Neural progenitor cell (in vitro differentiated cells): Measurements from ENCODE around the gene SFMBT2. TPM values are rescaled to one million over a fixed set of nuclear protein-coding genes. Genes with fewer than 3 reads are reported as not detected.
"Not testable (repeated sequence)": the region's sequence is repeated elsewhere in the genome, so short reads cannot be mapped to it uniquely, and the experiment has no call there.

ENCODE experiments used
- DNase-seq: peaks from one replicate; pipeline ENCODE4 v3.0.0-alpha.2; 2016; ENCODE audit warnings: low spot score
- H2AFZ ChIP-seq: fragments of 200-600 bp; sonication (generic); replicated peaks from 2 replicates; pipeline ENCODE4 v1.6.1; 2016; ENCODE audit warnings: antibody characterized with exemption
- H3F3A ChIP-seq: fragments of 200-600 bp; sonication (generic); 2 replicates; pipeline ENCODE4 v1.6.1; 2016; ENCODE audit warnings: antibody characterized with exemption, low read depth
- H3K27ac ChIP-seq: fragments of 200-600 bp; sonication (generic); 2 replicates; pipeline ENCODE4 v1.5.1; 2016; ENCODE audit warnings: mild to moderate bottlenecking
- H3K27me3 ChIP-seq: fragments of 200-600 bp; sonication (generic); 2 replicates; pipeline ENCODE4 v1.6.1; 2016; ENCODE audit warnings: mild to moderate bottlenecking, moderate library complexity
- H3K36me3 ChIP-seq: fragments of 200-600 bp; sonication (generic); 2 replicates; pipeline ENCODE4 v1.5.1; 2016
- H3K4me1 ChIP-seq: fragments of 200-600 bp; sonication (generic); 2 replicates; pipeline ENCODE4 v1.6.1; 2016; ENCODE audit warnings: mixed run types
- H3K4me2 ChIP-seq: fragments of 200-600 bp; sonication (generic); 2 replicates; pipeline ENCODE4 v1.6.1; 2016
- H3K4me3 ChIP-seq: fragments of 200-600 bp; sonication (generic); 2 replicates; pipeline ENCODE4 v1.5.1; 2016
- H3K79me2 ChIP-seq: fragments of 200-600 bp; sonication (generic); 2 replicates; pipeline ENCODE4 v1.6.1; 2016; ENCODE audit warnings: low read depth
- H3K9ac ChIP-seq: fragments of 200-600 bp; sonication (generic); 2 replicates; pipeline ENCODE4 v1.6.1; 2016
- H3K9me3 ChIP-seq: fragments of 200-600 bp; sonication (generic); 2 replicates; pipeline ENCODE4 v1.5.1; 2016; ENCODE audit warnings: low read depth
- H4K20me1 ChIP-seq: fragments of 200-600 bp; sonication (generic); 2 replicates; pipeline ENCODE4 v1.6.1; 2016; ENCODE audit warnings: low read depth
- H3K27ac Mint-ChIP-seq: 3 replicates; pipeline ENCODE4 v1.8.0; 2021; ENCODE audit warnings: mixed read lengths
- H3K27me3 Mint-ChIP-seq: 2 replicates; pipeline ENCODE4 v1.8.0; 2022; ENCODE audit warnings: low read depth, mild to moderate bottlenecking, inconsistent platforms, moderate library complexity, mixed read lengths; ENCODE audit not compliant: insufficient read depth
- H3K36me3 Mint-ChIP-seq: 3 replicates; pipeline ENCODE4 v1.8.0; 2021; ENCODE audit warnings: mixed read lengths
- H3K4me1 Mint-ChIP-seq: 3 replicates; pipeline ENCODE4 v1.8.0; 2021; ENCODE audit warnings: mixed read lengths
- H3K4me3 Mint-ChIP-seq: 3 replicates; pipeline ENCODE4 v1.8.0; 2021; ENCODE audit warnings: mild to moderate bottlenecking, moderate library complexity, mixed read lengths
- H3K9me3 Mint-ChIP-seq: 3 replicates; pipeline ENCODE4 v1.8.0; 2020; ENCODE audit warnings: mixed read lengths
- EZH2 ChIP-seq: fragments of 200-600 bp; sonication (generic); IDR thresholded peaks from 2 replicates; pipeline ENCODE4 v1.6.1; 2017; ENCODE audit warnings: antibody characterized with exemption, mild to moderate bottlenecking, moderate library complexity
- EZH2phosphoT487 ChIP-seq: fragments of 200-600 bp; sonication (generic); IDR thresholded peaks from 2 replicates; pipeline ENCODE4 v1.6.1; 2017; ENCODE audit warnings: antibody characterized with exemption
- total RNA-seq: library from RNA; depleted of rRNA; stranded (reverse); fragments of >200 nt; gene quantifications from 2 replicates; pipeline ENCODE4 v1.2.3, GENCODE V29; 2015; ENCODE audit warnings: low replicate concordance
- TF ChIP-seq, protein P1 (sequence below): fragments of 200-600 bp; sonication (generic); IDR thresholded peaks from 2 replicates; pipeline ENCODE4 v1.5.1; 2017; ENCODE audit warnings: antibody characterized with exemption, mild to moderate bottlenecking

Gene SFMBT2
- total RNA-seq, 1 donor from 2014 or later, result 1.8 TPM

- TF ChIP-seq, protein P1, sequence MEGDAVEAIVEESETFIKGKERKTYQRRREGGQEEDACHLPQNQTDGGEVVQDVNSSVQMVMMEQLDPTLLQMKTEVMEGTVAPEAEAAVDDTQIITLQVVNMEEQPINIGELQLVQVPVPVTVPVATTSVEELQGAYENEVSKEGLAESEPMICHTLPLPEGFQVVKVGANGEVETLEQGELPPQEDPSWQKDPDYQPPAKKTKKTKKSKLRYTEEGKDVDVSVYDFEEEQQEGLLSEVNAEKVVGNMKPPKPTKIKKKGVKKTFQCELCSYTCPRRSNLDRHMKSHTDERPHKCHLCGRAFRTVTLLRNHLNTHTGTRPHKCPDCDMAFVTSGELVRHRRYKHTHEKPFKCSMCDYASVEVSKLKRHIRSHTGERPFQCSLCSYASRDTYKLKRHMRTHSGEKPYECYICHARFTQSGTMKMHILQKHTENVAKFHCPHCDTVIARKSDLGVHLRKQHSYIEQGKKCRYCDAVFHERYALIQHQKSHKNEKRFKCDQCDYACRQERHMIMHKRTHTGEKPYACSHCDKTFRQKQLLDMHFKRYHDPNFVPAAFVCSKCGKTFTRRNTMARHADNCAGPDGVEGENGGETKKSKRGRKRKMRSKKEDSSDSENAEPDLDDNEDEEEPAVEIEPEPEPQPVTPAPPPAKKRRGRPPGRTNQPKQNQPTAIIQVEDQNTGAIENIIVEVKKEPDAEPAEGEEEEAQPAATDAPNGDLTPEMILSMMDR, result no peak
- TF ChIP-seq EZH2phosphoT487, result no peak
- TF ChIP-seq EZH2, result no peak
- no peaks in the 10 kb centered on the region for H4K20me1 ChIP-seq
- H3K9me3 ChIP-seq, result no peaks in the 10 kb centered on the region
- peaks cover 2% of the 10 kb centered on the region for H3K4me1 Mint-ChIP-seq
- peaks cover 7% of the 10 kb centered on the region for H3K36me3 Mint-ChIP-seq
- no peaks in the 10 kb centered on the region for H3K36me3 ChIP-seq
- H3K79me2 ChIP-seq, result no peaks in the 10 kb centered on the region
- H3F3A ChIP-seq, result no peaks in the 10 kb centered on the region
- no peak for DNase-seq
- no peak overlapping the region for H2AFZ ChIP-seq
- peaks cover 9% of the 10 kb centered on the region for H3K4me1 ChIP-seq
- no peak overlapping the region for H3K27ac ChIP-seq
- no peaks in the 10 kb centered on the region for H3K9me3 Mint-ChIP-seq
- no peak overlapping the region for H3K27ac Mint-ChIP-seq
- no peaks in the 10 kb centered on the region for H3K27me3 Mint-ChIP-seq
- H3K4me2 ChIP-seq, result no peak overlapping the region
- H3K9ac ChIP-seq, result no peak overlapping the region
- H3K4me3 ChIP-seq, result no peak overlapping the region
- H3K4me3 Mint-ChIP-seq, result no peak overlapping the region
- no peaks in the 10 kb centered on the region for H3K27me3 ChIP-seq
Observed at GRCh38 chr10:7186387-7187018, 224.3 kb downstream of the SFMBT2 start.

GRCh38 chr10:7185367-7185690 lies 225.5 kb downstream of the SFMBT2 start:
- no peaks in the 10 kb centered on the region for H4K20me1 ChIP-seq
- Mint-ChIP-seq H3K4me1 (no peaks in the 10 kb centered on the region), H3K27ac (no peak overlapping the region)

DNA sequence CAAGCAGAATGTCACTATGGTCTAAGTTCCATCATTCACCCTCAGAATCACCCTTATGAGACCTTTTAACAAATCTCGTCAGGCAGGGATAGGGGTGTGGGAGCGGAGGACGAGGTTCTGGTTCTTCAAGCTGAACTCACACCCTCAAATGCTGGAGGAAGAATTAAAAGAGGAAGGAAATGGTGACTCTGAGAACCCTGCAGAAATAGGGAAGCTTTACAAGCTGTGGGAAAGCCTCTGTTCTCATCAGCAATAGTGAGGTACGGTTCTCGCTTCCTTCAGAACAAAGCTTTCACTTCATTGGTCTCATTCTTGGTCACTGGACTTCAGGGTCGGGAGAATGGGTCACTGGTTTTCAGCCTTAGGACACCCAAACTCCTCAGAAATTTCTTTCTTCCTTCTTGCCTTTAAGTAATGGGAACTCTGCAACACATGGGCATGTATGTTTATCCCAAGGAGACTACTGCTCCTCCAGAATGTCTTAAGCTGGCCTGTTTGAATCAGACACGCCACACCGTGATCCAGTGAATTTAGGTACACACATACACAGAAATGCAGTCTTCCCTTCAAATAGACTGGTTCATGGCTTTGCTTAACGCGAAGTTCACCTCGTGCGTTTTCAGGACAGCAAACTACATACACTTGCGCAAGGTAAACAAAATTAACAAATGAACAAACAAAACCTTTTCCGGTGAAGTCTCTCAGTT lies 226.0 kb downstream of the SFMBT2 start:
- H3K36me3 ChIP-seq, result no peaks in the 10 kb centered on the region
- H3K79me2 ChIP-seq, result no peaks in the 10 kb centered on the region
- Mint-ChIP-seq H3K4me3 (no peak overlapping the region), H3K9me3 (no peaks in the 10 kb centered on the region), H3K4me1 (no peaks in the 10 kb centered on the region), H3K27me3 (no peaks in the 10 kb centered on the region), H3K36me3 (peaks cover 7% of the 10 kb centered on the region), H3K27ac (no peak overlapping the region)
- H3K9ac ChIP-seq, result no peak overlapping the region
- no peak overlapping the region for H3K4me2 ChIP-seq
- H3K9me3 ChIP-seq, result no peaks in the 10 kb centered on the region
- H3K27me3 ChIP-seq, result no peaks in the 10 kb centered on the region
- no peak for DNase-seq
- no peak overlapping the region for H3K27ac ChIP-seq
- H2AFZ ChIP-seq, result no peak overlapping the region
- H3K4me1 ChIP-seq, result peaks cover 9% of the 10 kb centered on the region
- H3F3A ChIP-seq, result no peaks in the 10 kb centered on the region
- no peak overlapping the region for H3K4me3 ChIP-seq
- TF ChIP-seq EZH2 (no peak), EZH2phosphoT487 (no peak)
- TF ChIP-seq, protein P1, result no peak
- no peaks in the 10 kb centered on the region for H4K20me1 ChIP-seq

More at GRCh38 chr10:7185367-7185690, 225.5 kb downstream of the SFMBT2 start:
- no peak overlapping the region for H3K9ac ChIP-seq
- H3K4me2 ChIP-seq, result no peak overlapping the region
- H3K36me3 Mint-ChIP-seq, result peaks cover 7% of the 10 kb centered on the region
- H3K4me1 ChIP-seq, result peaks cover 9% of the 10 kb centered on the region
- TF ChIP-seq EZH2phosphoT487 (no peak), EZH2 (no peak)
- TF ChIP-seq, protein P1, result no peak
- no peaks in the 10 kb centered on the region for H3K27me3 ChIP-seq
- H3K79me2 ChIP-seq, result no peaks in the 10 kb centered on the region
- no peak overlapping the region for H2AFZ ChIP-seq
- no peak for DNase-seq
- H3K36me3 ChIP-seq, result no peaks in the 10 kb centered on the region
- no peak overlapping the region for H3K4me3 Mint-ChIP-seq
- no peak overlapping the region for H3K4me3 ChIP-seq
- no peaks in the 10 kb centered on the region for H3K27me3 Mint-ChIP-seq
- no peaks in the 10 kb centered on the region for H3F3A ChIP-seq
- H3K27ac ChIP-seq, result no peak overlapping the region
- no peaks in the 10 kb centered on the region for H3K9me3 ChIP-seq
- H3K9me3 Mint-ChIP-seq, result no peaks in the 10 kb centered on the region

GRCh38 chr10:7184116-7184515 lies 226.7 kb downstream of the SFMBT2 start:
- not testable (repeated sequence) for H4K20me1 ChIP-seq, H3K36me3 ChIP-seq, H3K4me3 Mint-ChIP-seq, H3K9me3 Mint-ChIP-seq, H2AFZ ChIP-seq, DNase-seq, H3K4me3 ChIP-seq, H3K79me2 ChIP-seq, H3K4me1 ChIP-seq, H3K27me3 Mint-ChIP-seq, H3K4me2 ChIP-seq, H3K36me3 Mint-ChIP-seq, H3K9ac ChIP-seq, H3F3A ChIP-seq, H3K27me3 ChIP-seq, H3K27ac ChIP-seq, H3K27ac Mint-ChIP-seq, H3K4me1 Mint-ChIP-seq, H3K9me3 ChIP-seq

GRCh38 chr10:7182327-7182726 lies 228.5 kb downstream of the SFMBT2 start:
- H3K4me3 Mint-ChIP-seq, H3K4me1 ChIP-seq, H3K9ac ChIP-seq: not testable (repeated sequence)

More at GRCh38 chr10:7182327-7182726, 228.5 kb downstream of the SFMBT2 start:
- H3K27me3 Mint-ChIP-seq, H3K36me3 ChIP-seq, H3K4me3 ChIP-seq, H3K79me2 ChIP-seq, DNase-seq, H3K36me3 Mint-ChIP-seq, H3K27me3 ChIP-seq, H3K27ac ChIP-seq, H3K9me3 ChIP-seq, H2AFZ ChIP-seq, H3K4me2 ChIP-seq, H3K9me3 Mint-ChIP-seq, H4K20me1 ChIP-seq, H3F3A ChIP-seq, H3K27ac Mint-ChIP-seq, H3K4me1 Mint-ChIP-seq: not testable (repeated sequence)
